Chondrocyte (in vitro differentiated cells): ENCODE measurements around the gene CBLL1. TPM values are rescaled to one million over a fixed set of nuclear protein-coding genes. Genes with fewer than 3 reads are reported as not detected.
A peak's percentile ranks its signal among the peaks of the same experiment; 100 is the strongest.

Experiments
- DNase-seq: peaks from one replicate; pipeline ENCODE4 v3.0.0; 2021; ENCODE audit warnings: mixed read lengths, low spot score
- H3K27ac Mint-ChIP-seq: one replicate; pipeline ENCODE4 v1.8.0; 2021; ENCODE audit warnings: mild to moderate bottlenecking, moderate library complexity, mixed read lengths; ENCODE audit not compliant: unreplicated experiment
- H3K27me3 Mint-ChIP-seq: 2 replicates; pipeline ENCODE4 v1.8.0; 2021; ENCODE audit warnings: low read depth, mixed read lengths
- H3K36me3 Mint-ChIP-seq: 2 replicates; pipeline ENCODE4 v1.8.0; 2021; ENCODE audit warnings: low read depth, mixed read lengths
- H3K4me1 Mint-ChIP-seq: 2 replicates; pipeline ENCODE4 v1.8.0; 2021; ENCODE audit warnings: low read depth, mild to moderate bottlenecking, mixed read lengths
- H3K4me3 Mint-ChIP-seq: one replicate; pipeline ENCODE4 v1.8.0; 2021; ENCODE audit warnings: mild to moderate bottlenecking, moderate library complexity, mixed read lengths; ENCODE audit not compliant: unreplicated experiment
- H3K9me3 Mint-ChIP-seq: 2 replicates; pipeline ENCODE4 v1.8.0; 2021; ENCODE audit warnings: low read depth, mixed read lengths
- CTCF ChIP-seq: fragments of 200-600 bp; sonication (generic); IDR thresholded peaks from 2 replicates; pipeline ENCODE4 v1.5.0; 2021; ENCODE audit warnings: antibody characterized with exemption, mild to moderate bottlenecking, moderate library complexity
- total RNA-seq: library from RNA; stranded (reverse); gene quantifications from 3 replicates; pipeline ENCODE4 v1.2.1, GENCODE V29; 2021

Gene CBLL1
- total RNA-seq, 1 donor from 2014 or later, result 17.4 TPM

DNA sequence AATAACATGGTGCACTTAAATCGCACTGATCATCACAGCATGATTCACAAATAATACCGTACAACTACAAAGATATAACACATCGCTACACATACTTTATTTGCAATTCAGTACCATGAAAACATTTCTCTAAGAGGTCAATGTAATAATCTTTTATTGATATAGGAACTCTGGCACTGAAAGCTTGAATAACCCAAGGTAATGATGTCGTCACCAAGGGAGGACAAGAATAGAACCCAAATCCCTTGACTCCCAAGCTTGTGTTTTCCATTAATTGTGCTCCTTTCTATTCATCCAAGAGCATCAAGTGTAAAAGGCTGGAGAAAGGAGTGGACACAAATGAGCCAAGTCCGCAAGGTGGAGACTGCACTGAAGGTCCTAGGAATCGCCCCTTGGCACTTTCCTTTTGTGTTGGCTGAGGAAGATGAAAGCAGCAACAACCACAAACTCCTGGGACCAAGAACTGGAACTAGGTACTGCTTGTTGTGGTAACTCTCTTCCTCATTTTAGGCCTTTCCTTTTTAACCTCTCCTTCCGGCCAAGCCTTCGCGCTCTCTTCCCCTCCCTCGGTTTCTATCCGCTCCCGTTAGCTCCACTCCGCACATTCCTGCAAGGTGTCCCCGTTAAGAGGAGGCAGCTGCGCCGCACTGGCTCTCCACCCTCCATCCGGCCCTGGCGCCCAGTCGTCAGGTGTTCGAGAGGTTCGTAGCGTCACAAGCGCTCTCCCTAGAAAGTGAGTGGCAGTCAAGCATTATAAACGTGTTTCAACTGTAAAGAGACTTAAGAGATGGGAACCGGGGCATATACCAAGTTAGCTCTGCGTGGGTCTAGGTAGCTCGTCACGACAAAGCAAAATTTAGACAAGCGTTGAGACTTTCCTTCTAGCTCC, 1.0 kb upstream of the CBLL1 start:
- H3K27ac Mint-ChIP-seq, result peak overlapping the region; percentile 96
- H3K9me3 Mint-ChIP-seq, result no peaks in the 10 kb centered on the region
- peak overlapping the region; percentile 97 for H3K4me3 Mint-ChIP-seq
- peaks cover 9% of the 10 kb centered on the region for H3K27me3 Mint-ChIP-seq
- H3K4me1 Mint-ChIP-seq, result peaks cover 38% of the 10 kb centered on the region
- no peaks in the 10 kb centered on the region for H3K36me3 Mint-ChIP-seq
- no peak for TF ChIP-seq CTCF
- no peak for DNase-seq

- Mint-ChIP-seq H3K4me1 (peaks cover 41% of the 10 kb centered on the region), H3K27ac (peak overlapping the region; percentile 99), H3K9me3 (no peaks in the 10 kb centered on the region), H3K27me3 (no peaks in the 10 kb centered on the region), H3K4me3 (peak overlapping the region; percentile 97), H3K36me3 (no peaks in the 10 kb centered on the region)
- peak; percentile 87 for DNase-seq
- TF ChIP-seq CTCF, result no peak
These were observed 406 bp downstream of the CBLL1 start for GRCh38 chr7:107744345-107744750.

GRCh38 chr7:107746006-107746405, 2.1 kb downstream of the CBLL1 start:
- Mint-ChIP-seq H3K4me1 (peaks cover 41% of the 10 kb centered on the region), H3K9me3 (no peaks in the 10 kb centered on the region), H3K36me3 (peaks cover 7% of the 10 kb centered on the region), H3K4me3 (peak overlapping the region; percentile 97), H3K27ac (no peak overlapping the region), H3K27me3 (no peaks in the 10 kb centered on the region)
- DNase-seq, result no peak
- TF ChIP-seq CTCF, result no peak

GRCh38 chr7:107751113-107751512, 7.2 kb downstream of the CBLL1 start:
- no peak overlapping the region for H3K4me3 Mint-ChIP-seq
- DNase-seq, result no peak
- no peak for TF ChIP-seq CTCF
- no peaks in the 10 kb centered on the region for H3K27me3 Mint-ChIP-seq
- H3K4me1 Mint-ChIP-seq, result peaks cover 14% of the 10 kb centered on the region
- no peaks in the 10 kb centered on the region for H3K9me3 Mint-ChIP-seq
- no peak overlapping the region for H3K27ac Mint-ChIP-seq
- H3K36me3 Mint-ChIP-seq, result peaks cover 21% of the 10 kb centered on the region

- H3K4me1 Mint-ChIP-seq, result no peaks in the 10 kb centered on the region
- no peaks in the 10 kb centered on the region for H3K27me3 Mint-ChIP-seq
- H3K27ac Mint-ChIP-seq, result no peak overlapping the region
- no peak for DNase-seq
- H3K36me3 Mint-ChIP-seq, result peaks cover 38% of the 10 kb centered on the region
- TF ChIP-seq CTCF, result peak; percentile 58
- no peaks in the 10 kb centered on the region for H3K9me3 Mint-ChIP-seq
- H3K4me3 Mint-ChIP-seq, result no peak overlapping the region
These were observed 10.7 kb downstream of the CBLL1 start for GRCh38 chr7:107754642-107755041.
